GM19025 (cell line): ENCODE results near the gene E2F7.

Experiments used
- ATAC-seq: cut with Tn5 transposase; IDR thresholded peaks from one replicate; pipeline ENCODE4 v1.9.1; 2021; ENCODE audit warnings: mild to moderate bottlenecking, low read depth, moderate library complexity; ENCODE audit not compliant: unreplicated experiment

The E2F7 gene

GRCh38 chr12:77064896-77065360 is 441 bp downstream of the E2F7 start:
- peak; percentile 9 for ATAC-seq

- peak; percentile 19 for ATAC-seq
Observed at GRCh38 chr12:77062846-77063461, 2.4 kb downstream of the E2F7 start.

DNA sequence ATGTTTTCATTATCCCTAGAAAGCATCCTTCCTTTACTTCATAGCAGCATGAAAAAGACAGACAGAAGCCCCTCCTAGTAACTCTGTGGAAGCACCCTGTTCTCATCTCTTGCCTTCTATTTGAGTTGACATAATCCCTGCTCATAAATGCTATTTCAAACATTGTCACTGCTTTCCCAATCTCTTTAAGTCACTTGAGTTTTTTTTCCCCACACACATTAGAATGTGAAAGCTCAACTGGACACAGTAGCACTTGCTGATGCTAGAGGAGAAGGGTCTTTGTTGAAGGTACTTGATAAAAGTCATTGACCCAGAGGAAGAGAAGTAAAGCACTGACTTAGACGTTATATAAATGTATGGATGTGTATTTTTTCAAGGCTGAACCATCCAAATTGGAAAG is 3.0 kb downstream of the E2F7 start:
- ATAC-seq, result no peak

GRCh38 chr12:77060883-77061240 is 4.5 kb downstream of the E2F7 start:
- peak; percentile 21 for ATAC-seq

GRCh38 chr12:77060136-77060882 is 5.1 kb downstream of the E2F7 start:
- ATAC-seq, result peak; percentile 60

- ATAC-seq, result no peak
Observed at GRCh38 chr12:77058740-77059139, 6.6 kb downstream of the E2F7 start.

DNA sequence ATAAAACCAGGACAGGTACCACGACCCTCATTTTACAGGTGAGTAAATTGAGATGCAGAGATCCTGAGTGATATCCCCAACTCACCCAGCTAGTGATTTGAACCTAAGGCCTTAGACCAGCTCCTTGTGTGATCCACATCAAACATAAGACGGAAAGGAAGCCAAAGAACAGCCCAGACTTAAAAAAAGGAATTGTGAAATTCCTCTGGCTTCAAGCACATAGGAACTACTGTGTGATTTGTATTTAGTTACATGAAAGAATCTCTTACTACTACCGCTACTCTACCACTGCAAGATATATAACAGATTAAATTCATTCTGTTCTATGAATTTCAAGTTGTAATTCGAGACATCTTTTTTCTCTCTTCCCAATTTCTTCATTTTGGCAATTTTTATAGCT is 10.5 kb downstream of the E2F7 start:
- ATAC-seq, result no peak

DNA sequence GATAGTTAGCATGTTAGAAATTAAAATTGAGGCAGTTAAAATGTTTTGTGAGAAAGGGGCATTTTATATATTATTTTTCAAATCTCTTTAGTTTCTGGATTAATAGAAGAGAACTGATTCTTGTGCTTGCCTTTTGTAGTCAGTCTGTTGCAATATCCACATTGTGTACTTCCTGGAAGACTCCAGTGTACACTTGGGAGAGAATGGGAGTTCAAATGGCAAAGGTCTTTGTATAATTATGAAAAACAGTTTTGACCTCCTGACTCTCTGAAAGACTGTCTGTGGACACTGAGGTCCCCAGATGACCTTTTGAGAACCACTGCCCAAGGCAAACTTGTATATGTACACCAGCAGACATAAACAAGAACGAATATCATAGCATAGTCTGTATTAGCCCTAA is 12.1 kb downstream of the E2F7 start:
- no peak for ATAC-seq

DNA sequence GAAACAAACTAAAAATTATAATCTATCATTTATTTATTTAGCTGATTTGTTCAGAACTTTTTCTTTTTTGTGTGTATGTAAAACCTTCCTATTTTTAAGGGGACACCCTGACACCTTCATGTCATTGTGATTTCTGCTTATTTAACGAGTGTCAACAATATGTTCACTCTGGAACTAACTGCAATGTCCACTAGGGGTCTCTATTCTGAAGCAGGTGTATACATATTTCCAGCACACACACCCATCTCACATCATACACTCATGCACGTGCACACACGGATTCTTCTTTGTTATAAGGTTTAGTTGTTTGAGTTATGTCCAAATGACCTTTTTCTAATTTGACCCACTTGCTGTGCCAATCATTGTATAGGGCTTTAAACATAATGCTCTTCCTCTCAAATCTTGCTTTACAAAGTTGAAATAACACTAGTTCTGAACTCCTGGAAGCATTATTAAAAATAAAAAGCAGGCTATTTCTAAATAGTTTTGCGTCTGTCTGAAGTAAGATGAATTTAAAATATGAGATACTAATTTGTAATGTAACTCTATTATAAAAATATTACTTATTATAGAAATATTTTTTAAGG is 15.5 kb downstream of the E2F7 start:
- ATAC-seq, result peak; percentile 91

DNA sequence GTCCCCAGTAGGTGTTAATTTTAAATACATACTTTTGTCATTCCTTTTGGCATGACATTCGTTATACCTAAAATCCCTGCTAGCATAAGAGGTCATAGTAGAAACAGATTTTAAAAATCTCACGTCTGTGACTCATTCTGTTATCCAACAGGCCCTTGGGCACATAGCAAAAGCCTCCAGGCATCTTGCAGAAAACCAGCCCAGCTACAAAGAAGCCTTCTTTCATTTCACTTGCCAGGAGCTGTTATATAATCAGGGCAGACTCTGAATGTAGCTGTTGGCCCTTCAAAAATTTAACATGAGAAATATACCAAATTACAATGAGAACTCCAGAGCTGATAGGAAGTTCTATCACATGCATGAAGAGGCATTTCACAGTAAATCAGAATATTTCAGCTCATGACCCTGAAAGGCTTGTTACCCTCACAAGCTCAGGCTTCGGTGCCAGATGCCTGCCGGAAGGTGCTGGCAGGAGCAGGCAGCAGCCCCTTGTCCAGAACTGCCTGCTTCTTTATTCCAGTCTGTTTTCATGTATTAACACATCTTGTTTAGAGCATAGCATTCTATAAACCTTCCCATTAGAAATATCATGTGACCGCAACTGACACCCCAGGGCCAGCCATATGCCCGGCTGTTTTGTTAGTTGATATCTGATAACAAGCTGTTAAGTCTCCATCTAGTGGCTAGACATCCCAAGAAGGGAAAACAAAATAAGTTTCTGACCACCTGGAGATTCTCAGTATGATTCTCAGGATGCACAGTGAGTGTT is 17.8 kb downstream of the E2F7 start:
- no peak for ATAC-seq

DNA sequence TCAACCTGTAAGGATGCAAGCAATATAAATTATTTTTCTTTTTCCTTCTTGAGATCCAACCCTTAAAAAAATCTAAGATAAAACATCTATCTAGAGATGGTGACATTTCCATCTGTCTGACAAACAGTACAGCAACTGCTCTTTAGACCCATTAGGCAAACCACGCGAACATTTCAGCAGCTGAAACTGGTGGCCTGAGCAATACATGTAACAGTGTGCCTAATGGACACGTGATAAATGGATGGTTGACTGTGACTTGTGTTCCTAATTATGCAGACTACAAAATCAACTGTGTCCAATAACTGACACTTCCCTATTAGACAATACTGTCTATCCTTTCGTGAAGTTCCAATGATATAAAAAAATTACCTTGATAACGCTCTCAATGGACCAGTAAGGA is 18.9 kb downstream of the E2F7 start:
- no peak for ATAC-seq

DNA sequence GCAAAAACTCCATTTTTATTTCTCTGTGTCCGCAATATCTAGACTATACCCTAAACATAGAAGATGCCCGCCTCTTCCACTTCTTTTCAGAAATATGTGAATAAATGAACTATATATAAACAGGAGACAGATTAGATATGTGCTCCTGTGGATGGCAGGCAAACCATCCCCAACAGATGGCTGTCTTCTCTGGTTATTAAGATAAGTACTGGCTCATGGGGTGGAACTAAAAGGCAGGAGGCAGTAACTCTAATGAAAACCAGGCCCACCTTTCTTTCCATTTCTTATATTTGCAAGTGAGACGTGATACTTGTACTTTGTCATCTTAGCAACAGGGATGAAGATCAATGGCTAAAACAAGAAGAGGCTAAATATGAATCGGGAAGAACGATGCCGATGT is 20.2 kb downstream of the E2F7 start:
- ATAC-seq, result no peak

- no peak for ATAC-seq
Observed at GRCh38 chr12:77044721-77045120, 20.6 kb downstream of the E2F7 start.

GRCh38 chr12:77042833-77043232 is 22.5 kb downstream of the E2F7 start:
- ATAC-seq, result peak; percentile 49

DNA sequence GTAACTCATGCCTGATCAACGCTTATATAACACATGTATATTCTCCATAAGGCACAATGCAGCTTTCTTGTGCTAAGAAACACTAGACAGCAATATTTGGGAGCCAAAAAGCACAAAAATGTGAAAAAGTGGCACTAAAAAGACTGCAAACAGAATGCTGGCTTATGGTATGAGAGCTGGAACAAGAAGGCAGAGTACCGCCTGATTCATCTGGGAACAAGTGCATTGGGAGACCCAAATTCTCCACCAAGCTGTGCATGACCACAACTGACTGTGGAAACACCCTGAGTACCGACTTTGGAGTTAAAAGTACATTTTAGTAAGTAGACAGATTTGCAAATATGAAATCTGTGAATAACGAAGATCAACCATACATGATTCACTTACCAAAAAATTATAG is 25.1 kb downstream of the E2F7 start:
- ATAC-seq, result no peak

GRCh38 chr12:77035226-77035625 is 30.1 kb downstream of the E2F7 start:
- no peak for ATAC-seq

- no peak for ATAC-seq
Observed at GRCh38 chr12:77033658-77034536, 31.5 kb downstream of the E2F7 start.

DNA sequence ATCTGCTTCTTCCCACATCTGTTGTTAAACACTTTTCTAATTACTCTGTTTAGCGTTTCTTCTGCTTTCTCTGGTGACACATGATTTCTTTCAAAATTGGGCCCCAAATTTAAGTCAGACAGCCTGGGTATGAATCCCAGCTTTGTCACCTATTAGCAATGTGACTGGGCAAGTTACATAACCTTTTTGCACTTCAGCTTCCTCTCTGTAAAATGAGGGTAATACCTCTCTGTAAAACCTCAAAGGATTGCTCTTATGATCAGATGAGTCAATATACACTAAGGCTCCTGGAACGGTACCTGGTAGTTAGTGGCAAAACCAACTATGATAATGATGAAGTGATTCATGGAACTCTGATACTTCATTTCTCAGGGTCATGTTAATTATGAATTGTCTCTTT is 33.0 kb downstream of the E2F7 start:
- ATAC-seq, result no peak

GRCh38 chr12:77031745-77032144 is 33.6 kb downstream of the E2F7 start:
- no peak for ATAC-seq

GRCh38 chr12:77025782-77026314 is 39.5 kb downstream of the E2F7 start:
- no peak for ATAC-seq
